GOT3 (cell line): ENCODE data around the gene OPN3.

Experiments
- DNase-seq: peaks from one replicate; lab custom pipeline; 2025; ENCODE audit warnings: mixed read lengths; lab: John Stamatoyannopoulos, UW

OPN3 gene

DNA sequence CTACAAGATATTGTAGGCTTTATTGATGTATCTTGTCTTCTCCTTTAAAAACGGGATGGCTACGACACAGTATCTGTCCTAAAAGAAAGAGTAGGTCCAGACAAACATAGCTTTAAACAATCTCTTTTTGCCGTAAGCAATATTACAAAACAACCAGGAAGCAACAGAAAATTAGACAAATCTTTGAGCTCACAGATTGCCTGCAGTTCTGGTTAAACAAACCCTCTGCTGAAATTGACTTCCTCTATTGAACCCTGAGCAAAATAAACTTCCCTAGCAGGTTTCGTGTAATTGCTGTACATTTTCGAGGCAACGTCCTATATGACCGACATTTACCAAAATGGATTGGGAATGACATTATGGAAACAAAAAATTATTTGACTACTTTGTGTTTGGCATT is 50.6 kb downstream of the OPN3 start:
- no peak for DNase-seq

DNA sequence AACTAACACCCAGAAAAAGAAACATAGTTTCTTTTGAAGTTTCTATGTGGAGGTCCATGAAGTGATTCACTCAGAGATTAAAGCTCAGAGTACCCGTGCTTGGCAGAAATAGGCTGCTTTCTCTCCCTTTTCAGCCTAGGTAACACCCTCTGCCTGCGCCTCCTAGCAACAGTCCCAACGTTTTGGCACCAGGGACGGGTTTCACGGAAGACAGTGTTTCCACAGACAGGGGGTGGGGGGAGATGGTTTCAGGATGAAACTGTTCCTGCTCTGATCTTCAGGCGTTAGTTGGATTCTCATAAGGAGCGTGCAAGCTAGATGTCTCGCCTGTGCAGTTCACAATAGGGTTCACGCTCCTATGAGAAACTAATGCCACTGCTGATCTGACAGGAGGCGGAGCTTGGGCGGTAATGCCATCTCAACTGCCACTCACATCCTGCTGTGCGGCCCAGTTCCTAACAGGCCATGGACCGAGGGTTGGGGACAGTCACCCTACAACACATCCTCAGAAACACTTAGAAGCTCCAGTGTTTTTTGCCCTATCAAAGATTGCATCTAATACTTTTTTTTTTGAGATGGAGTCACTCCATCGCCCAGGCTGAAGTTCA is 53.2 kb downstream of the OPN3 start:
- no peak for DNase-seq

DNA sequence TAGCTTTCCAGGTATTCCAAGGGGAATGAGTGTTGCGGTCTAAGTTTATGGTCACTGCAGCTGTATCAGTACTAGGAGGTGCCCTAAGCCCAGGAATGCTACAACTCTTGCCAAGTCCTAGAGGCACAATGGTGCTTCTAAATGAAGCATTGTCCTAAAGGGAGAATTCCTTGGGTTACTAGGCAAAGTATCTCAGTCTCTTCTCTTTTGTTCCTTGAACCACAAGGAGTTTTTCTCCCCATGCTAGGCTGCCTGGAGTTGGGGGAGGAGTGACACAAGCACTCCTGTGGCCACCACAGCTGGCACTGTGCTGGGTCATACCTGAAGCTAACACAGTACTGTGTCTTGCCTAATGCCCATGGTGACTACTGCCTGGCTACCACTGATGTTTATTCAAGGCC is 57.2 kb downstream of the OPN3 start:
- DNase-seq = no peak

DNA sequence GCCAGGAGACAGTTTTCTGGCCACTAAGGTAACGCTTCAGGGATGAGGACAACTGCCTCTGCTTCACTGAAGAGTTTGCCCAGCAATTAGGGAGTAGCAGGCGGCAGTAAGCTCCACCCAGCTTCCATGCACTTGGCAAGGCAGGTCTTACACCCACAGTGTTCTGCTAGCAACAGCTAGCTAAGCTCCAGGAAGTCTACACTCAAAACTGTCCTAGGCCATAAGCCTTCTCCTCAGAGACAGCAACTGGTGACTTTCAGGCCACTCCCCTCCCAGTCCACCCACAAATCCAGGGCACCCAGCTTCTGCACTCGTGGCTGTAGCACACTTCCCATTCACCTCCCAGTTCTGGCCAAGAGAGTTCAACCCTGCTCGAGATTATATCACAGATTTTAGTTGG is 60.7 kb downstream of the OPN3 start:
- DNase-seq = no peak

DNA sequence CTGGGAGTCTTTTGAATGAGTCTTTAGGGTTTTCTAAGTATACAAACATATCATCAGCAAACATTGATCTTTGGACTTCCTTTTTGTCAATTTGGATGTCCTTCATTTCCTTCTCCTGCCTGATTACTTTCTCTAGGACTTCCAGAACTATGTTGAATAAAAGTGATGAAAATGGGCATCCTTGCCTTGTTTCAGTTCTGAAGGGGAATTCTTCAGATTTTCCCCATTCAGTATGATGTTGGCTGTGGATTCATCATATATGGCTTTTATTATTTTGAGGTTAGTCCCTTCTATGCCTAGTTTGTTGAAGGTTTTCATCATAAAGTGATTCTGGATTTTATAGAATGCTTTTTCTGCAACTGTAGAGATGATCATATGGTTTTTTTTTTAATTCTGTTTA is 66.0 kb downstream of the OPN3 start:
- DNase-seq = no peak

DNA sequence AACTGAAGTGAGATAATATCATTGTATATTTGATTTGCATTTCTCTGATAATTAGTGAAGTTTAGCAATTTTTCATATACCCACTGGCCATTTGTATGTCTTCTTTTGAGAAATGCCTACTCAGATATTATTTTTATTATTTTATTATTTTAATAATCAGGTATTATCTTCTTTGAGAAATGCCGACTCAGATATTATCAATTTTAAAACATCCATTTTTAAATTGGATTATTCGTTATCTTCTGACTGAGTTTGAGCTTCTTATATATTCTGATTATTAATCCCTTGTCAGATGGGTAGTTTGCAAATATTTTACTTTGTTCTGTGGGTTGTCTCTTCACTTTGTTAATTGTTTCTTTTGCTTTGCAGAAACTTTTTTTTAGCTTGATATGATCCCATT is 70.3 kb downstream of the OPN3 start:
- DNase-seq = no peak

DNA sequence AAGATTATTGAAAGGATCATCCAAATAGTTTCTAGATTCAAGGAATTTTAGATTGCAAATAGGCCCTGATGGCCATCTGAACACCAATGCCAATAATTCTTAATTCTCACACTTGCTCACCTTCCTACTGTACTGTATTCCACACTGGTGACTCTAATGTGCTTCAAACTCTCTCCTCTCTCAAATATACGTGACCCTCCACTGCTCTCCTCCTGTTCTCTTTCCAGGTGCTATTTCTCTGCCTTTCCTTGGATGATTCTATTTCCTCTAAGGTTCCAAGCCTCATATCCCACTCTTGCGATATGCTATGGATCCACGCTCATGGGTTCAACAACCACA is 79.4 kb downstream of the OPN3 start:
- DNase-seq = no peak

DNA sequence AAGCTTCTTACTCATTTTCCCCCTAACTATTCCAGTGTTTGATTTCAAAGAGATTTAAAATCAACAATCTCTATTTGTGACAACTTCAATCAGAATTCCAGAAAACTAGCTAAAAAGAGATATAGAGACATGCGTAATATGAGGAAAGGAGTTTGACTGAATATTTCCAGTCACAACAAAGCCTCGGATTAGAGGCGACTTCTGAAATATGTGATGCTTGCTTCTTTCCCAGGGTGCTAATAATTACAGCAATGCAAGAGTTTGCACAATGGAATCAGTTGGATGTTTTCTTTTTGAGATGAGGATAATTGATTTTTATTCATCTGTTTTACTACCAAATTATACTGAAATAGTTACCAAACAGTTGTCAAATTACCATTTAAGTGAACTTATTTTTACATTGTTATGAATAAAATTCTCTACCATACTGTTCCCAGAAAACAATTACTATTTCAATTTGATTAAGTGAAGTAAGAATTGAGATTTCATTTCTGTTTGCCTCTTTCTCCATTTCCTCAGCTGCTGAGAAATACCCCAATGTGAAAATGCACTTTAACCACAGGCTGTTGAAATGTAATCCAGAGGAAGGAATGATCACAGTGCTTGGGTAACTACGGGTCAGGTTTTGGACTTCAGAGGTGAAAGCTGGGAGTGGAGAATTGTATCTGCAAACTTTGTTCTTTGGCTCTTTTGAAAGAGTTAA is 79.9 kb downstream of the OPN3 start:
- DNase-seq = no peak

DNA sequence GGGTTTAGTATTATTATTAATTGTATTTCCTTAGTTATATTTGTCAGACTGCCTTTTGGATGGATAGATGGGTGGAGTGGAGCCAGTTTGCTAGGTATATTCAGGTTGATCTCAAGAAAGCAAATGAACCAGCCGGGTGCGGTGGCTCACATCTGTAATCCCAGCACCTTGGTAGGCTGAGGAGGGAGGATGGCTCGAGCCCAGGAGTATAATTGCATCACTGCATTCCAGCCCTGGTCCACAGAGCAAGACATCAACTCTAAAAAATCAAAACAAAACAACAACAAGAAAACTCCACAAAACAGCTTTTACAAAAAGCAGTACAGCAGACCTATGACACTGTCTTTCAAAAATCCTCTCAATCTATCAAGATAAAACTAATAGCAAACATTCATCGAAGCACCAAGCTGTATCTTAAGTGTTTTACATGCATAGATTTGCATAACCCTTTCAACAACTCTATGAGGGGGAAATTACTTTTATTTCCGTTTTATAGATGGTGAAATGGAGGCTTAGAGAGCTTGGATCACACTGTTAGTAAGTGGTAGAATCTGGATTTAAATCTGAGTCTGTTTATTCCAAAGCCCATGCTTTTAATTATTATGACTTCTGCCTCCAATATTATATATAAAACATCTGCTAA is 82.5 kb downstream of the OPN3 start:
- DNase-seq = no peak

DNA sequence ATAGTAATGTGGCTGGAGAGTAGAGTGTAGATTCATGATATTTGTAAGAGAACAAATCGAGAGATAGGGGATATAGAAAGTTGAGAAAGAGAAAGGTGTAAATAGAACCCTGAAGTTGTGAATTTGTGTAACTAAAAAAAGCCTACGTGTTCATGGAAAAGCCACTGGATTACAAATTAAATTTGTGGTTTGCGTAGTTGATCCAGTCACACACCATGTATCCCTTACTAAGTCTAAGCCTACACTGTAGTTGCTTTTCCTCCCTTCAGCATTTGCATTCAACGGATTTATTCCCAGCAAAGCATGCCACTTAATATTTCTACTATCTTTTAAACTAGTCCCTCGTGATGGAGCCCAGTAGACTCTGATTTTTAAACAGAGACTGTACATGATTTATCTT is 83.1 kb downstream of the OPN3 start:
- no peak for DNase-seq

DNA sequence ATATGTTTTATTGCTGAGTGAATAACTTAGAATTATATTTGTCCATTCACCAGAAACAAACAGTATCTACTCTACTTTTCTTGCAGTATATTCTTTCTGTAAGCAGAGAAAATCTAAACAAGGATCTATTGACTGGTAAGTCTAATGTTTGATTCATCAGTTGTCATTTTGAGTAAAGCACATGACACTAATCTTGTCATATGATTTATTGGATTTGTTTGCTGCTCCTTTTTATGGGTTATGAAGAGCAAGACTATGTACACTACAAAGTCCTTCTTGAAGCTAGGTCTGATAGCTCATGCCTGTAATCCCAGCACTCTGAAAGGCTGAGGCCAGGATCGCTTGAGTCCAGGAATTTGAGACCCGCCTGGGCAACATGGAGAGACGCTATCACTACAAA is 84.6 kb downstream of the OPN3 start:
- DNase-seq = no peak

DNA sequence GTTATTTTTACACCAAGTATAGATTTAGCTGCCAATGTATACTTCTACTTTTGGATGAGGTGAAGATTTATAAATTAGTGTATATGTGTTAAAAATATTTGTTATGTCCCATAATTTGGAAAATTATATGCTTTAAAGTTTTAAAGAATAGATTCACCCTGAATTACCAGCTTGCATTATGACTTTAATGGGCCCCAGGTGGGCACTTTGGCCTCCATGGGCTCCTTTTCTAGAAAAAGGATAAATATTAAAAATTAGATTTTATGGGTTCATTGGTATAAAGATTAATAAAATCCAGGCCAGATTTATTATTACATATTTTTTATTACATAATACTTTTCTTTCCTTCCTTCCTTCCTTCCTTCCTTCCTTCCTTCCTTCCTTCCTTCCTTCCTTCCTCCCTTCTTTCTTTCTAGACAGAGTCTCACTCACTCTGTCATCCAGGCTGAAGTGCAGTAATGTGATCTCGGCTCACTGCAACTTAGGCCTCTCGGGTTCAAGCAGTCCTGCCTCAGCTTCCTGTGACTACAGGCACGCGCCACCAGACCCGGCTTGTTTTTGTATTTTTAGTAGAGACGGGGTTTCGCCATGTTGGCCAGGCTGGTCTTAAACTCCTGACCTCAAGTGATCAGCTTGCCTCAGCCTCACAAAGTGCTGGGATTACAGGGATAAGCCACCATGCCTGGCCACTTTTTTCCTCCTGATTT is 86.1 kb downstream of the OPN3 start:
- DNase-seq = no peak

DNA sequence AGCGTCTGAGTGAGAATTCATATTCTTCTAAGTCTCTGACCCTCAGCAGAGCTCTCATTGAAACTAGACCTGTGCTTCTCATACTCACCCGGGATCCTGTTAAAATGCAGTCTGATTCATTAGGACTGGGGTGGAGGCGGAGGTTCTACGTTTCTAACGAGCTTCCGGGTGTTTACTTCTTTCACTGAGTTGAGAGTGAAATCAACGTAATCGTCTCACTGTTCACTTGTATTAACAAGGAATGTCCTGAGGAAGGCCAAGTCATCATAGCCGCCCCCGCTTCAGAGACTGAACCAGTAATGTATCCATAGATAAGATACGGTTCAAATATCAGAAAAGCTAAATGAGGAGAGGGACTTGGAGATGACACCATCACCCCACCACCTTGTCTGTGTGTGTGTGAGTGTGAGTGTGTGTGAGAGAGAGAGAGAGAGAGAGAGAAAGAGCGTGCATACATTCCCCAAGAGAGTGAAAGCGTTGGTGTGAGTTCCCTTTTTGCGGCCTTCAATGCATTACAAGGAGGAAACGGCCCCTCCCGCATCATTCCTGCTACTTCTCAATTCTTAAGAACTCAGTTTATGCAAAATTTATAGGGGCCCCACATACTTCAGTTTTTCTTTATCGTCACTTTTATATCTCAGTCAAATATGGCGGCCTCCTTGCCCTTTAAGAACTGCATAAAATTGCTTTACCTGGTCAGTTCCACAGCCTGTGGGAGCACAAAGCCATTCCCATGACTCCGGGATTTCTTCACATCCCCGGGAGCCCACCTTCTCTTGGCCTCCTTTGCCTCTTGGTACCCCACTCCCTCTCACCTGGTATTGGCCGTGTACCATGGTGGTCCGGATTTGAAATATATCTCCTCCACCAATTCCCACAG is 88.2 kb downstream of the OPN3 start:
- DNase-seq = no peak

DNA sequence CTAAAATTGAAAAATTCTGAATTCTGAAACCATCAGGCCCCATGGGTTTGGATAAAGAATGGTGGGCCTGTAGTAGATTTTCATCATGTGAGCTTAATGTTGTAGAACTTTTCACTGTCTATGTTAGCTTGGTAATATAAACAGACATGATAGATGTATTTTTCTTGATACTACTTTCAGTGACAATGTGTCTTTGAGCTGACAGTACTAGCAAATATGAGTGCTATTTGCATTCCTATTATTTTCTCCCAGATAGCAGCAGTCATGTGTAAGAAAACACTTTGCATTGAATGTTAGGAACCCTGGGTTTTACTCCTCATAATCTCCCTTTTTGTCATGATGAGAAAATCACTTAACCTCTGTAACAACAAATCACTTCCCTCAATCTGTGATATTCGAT is 89.9 kb downstream of the OPN3 start:
- DNase-seq = no peak

DNA sequence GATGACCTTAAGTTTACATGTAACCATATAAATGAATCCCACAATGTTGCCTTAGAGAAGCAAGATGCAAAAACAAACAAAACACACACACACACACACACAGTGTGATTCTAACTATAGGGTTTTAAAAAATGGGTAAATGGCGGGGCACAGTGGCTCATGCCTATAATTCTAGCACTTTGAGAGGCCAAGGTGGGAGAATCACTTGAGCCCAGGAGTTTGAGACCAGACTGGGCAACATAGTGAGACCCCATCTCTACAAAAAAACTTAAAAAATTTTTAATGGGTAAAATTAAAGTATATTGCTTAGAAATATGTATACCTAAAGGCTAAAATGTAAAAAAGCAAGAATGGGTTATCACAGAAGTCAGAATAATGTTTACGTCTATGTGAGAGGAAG is 92.2 kb downstream of the OPN3 start:
- no peak for DNase-seq
